Tibial artery (tissue), 4 donors: ENCODE results near the gene SPG11.
"Not testable (repeated sequence)": the region's sequence is repeated elsewhere in the genome, so short reads cannot be mapped to it uniquely, and the experiment has no call there.

ENCODE experiments used
- DNase-seq, 2 donors: peaks; one replicate each; pipeline ENCODE4 v3.0.0-alpha.2; 2019
- H3K27ac ChIP-seq, 2 donors: fragments of 200-600 bp; sonication (generic) in 1 of 2; 1 replicate in 1 of 2; 2 replicates in 1 of 2; pipeline ENCODE4 v1.5.1; 2018 to 2019; ENCODE audit warnings: mild to moderate bottlenecking in 1 of 2
- H3K27me3 ChIP-seq, 2 donors: fragments of 200-600 bp; sonication (generic) in 1 of 2; one replicate each; pipeline versions ENCODE4 v1.5.1 to v1.6.0; 2016 to 2019
- H3K36me3 ChIP-seq, 3 donors: fragments of 200-600 bp; sonication (generic) in 2 of 3; one replicate each; pipeline ENCODE4 v1.5.1; 2016 to 2019; ENCODE audit warnings: mild to moderate bottlenecking in 2 of 3
- H3K4me1 ChIP-seq, 4 donors: fragments of 200-600 bp; sonication (generic) in 2 of 4; 1 replicate in 3 of 4; 2 replicates in 1 of 4; pipeline ENCODE4 v1.5.1; 2016 to 2019
- H3K4me3 ChIP-seq, 2 donors: fragments of 200-600 bp; sonication (generic) in 1 of 2; 1 replicate in 1 of 2; 2 replicates in 1 of 2; pipeline ENCODE4 v1.5.1; 2018 to 2019; ENCODE audit warnings: mild to moderate bottlenecking in 2 of 2
- H3K9me3 ChIP-seq, 3 donors: fragments of 200-600 bp; sonication (generic) in 1 of 3; one replicate each; pipeline ENCODE4 v1.5.1; 2016 to 2019
- CTCF ChIP-seq, 2 experiments: fragments of 200-600 bp in 1 of 2; fragments of 450-650 bp in 1 of 2; IDR thresholded peaks; one replicate each; pipeline ENCODE4 v1.5.1; 2017 to 2019; ENCODE audit warnings: antibody characterized with exemption in 2 of 2, mild to moderate bottlenecking in 1 of 2, moderate library complexity in 1 of 2
- intact Hi-C: fragments of 100-400 bp; cut with DNase I; formaldehyde crosslinking; loops from one replicate; pipeline ENCODE4 v1.15.0; 2023; ENCODE audit warnings: low total_unique reads

Gene SPG11

DNA sequence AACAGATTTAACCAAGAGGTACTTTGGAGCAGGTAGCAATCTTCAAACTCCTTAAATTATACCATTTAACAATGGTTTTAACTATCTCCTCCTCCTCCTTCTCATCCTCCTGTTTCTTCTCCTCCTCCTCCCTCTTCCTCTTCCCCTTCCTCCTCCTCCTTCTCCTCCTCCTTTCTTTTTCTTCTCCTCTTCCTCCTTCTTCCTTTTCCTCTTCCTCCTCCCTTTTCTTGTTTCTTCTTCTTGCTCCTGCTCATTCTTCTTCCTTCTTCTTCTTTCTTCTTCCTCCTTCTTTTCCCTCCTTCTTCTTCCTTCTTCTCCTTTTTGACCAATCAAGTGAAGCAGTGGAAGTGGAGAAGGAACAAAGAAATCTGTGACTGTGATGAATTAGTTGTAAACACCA is 33.6 kb upstream of the SPG11 start:
- no peak for DNase-seq
- H3K27ac ChIP-seq: no peak overlapping the region
- TF ChIP-seq CTCF (IDR thresholded peaks at IDR 0.05): no peak
- intact Hi-C loops: no loop called here
- no peaks in the 10 kb centered on the region for H3K27me3 ChIP-seq
- no peak overlapping the region for H3K4me3 ChIP-seq
- no peaks in the 10 kb centered on the region for H3K36me3 ChIP-seq
- peaks cover 0 to 4% (median 0%) of the 10 kb centered on the region in 3 donors for H3K9me3 ChIP-seq
- H3K4me1 ChIP-seq: no peaks in the 10 kb centered on the region

DNA sequence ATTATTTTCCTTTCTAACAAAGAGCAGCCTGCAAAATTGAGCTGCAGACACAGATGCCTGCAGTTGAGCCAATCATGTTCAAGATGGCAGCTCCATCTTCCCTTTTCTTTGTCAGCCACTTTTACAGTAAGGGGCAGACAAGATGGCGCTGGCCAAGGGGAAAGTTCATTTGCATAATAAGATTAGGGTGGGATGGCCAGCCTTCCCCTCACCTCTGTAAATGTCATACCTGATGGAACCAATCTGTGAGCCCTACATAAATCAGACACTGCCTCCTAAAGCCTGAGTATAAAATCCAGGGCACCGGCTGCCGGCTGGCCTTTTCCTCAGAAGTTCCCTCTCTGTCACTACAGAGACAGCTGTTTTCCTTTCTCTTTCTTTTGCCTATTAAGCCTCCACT is 31.8 kb upstream of the SPG11 start:
- no peak for DNase-seq
- intact Hi-C loops: no loop called here
- no peak for TF ChIP-seq CTCF (IDR thresholded peaks at IDR 0.05)

GRCh38 chr15:44694416-44694815 is 31.0 kb upstream of the SPG11 start:
- Histone ChIP-seq H3K4me3 (no peak overlapping the region), H3K4me1 (no peaks in the 10 kb centered on the region), H3K27me3 (no peaks in the 10 kb centered on the region), H3K36me3 (no peaks in the 10 kb centered on the region), H3K9me3 (no peaks in the 10 kb centered on the region), H3K27ac (no peak overlapping the region)
- intact Hi-C loops: no loop called here
- DNase-seq: no peak
- TF ChIP-seq CTCF (IDR thresholded peaks at IDR 0.05): no peak

More for the DNA sequence above, 31.8 kb upstream of the SPG11 start:
- H3K4me3 ChIP-seq: no peak overlapping the region
- no peaks in the 10 kb centered on the region for H3K9me3 ChIP-seq
- H3K36me3 ChIP-seq: no peaks in the 10 kb centered on the region
- H3K4me1 ChIP-seq: no peaks in the 10 kb centered on the region
- H3K27ac ChIP-seq: no peak overlapping the region
- no peaks in the 10 kb centered on the region for H3K27me3 ChIP-seq

DNA sequence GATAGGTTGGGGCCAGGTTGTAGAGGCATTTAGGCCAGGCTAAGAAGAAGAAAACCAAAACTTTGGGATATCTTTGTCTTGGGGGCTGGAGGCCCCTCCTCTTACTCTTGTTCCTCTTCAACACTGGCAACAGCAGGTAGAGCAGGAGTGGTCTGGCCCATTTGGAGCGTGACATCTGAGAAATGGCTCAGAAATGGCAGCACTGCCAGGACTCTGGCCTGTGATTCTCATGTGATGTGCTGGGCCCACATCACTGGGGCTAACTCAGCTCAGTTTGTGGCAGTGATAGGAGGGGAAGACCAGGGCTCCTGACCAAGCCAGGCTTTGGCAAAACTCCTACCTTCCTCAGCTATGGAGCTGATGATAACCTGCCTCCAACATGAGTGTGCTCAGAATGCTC is 29.2 kb upstream of the SPG11 start:
- Histone ChIP-seq H3K27me3 (no peaks in the 10 kb centered on the region), H3K27ac (no peak overlapping the region), H3K4me3 (no peak overlapping the region), H3K9me3 (no peaks in the 10 kb centered on the region), H3K4me1 (no peaks in the 10 kb centered on the region), H3K36me3 (no peaks in the 10 kb centered on the region)
- TF ChIP-seq CTCF (IDR thresholded peaks at IDR 0.05): no peak
- intact Hi-C loops: no loop called here
- DNase-seq: no peak

- H3K4me3 ChIP-seq, DNase-seq, H3K9me3 ChIP-seq, H3K27ac ChIP-seq, H3K36me3 ChIP-seq, H3K27me3 ChIP-seq, intact Hi-C loops, H3K4me1 ChIP-seq: not testable (repeated sequence)
Observed at GRCh38 chr15:44690245-44690644, 26.8 kb upstream of the SPG11 start.

DNA sequence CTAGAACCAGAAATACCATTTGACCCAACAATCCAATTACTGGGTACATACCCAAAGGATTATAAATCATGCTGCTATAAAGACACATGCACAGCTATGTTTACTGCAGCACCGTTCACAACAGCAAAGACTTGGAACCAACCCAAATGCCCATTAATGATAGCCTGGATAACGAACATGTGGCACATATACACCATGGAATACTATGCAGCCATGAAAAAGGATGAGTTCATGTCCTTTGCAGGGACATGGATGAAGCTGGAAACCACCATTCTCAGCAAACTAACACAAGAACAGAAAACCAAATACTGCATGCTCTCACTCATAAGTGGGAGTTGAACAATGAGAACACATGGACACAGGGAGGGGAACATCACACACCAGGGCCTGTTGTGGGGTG is 25.9 kb upstream of the SPG11 start:
- H3K36me3 ChIP-seq, intact Hi-C loops, H3K9me3 ChIP-seq, DNase-seq, H3K27ac ChIP-seq, H3K4me3 ChIP-seq, H3K27me3 ChIP-seq, H3K4me1 ChIP-seq: not testable (repeated sequence)

GRCh38 chr15:44682809-44683682 is 19.6 kb upstream of the SPG11 start:
- H3K4me1 ChIP-seq, H3K9me3 ChIP-seq, H3K36me3 ChIP-seq, DNase-seq, H3K27me3 ChIP-seq, H3K4me3 ChIP-seq, H3K27ac ChIP-seq, intact Hi-C loops: not testable (repeated sequence)
